T-helper 1 cell (primary cell): ENCODE results near the gene PAIP1.
"Not testable (repeated sequence)": the region's sequence is repeated elsewhere in the genome, so short reads cannot be mapped to it uniquely, and the experiment has no call there.

Experiments used
- DNase-seq, 5 donors: peaks; one replicate each; pipeline ENCODE4 v3.0.0-alpha.2; 2012 to 2020
- total RNA-seq, 4 donors: gene quantifications; one replicate each; lab custom pipeline; 2026; lab: John Stamatoyannopoulos, UW

Gene PAIP1, protein sequence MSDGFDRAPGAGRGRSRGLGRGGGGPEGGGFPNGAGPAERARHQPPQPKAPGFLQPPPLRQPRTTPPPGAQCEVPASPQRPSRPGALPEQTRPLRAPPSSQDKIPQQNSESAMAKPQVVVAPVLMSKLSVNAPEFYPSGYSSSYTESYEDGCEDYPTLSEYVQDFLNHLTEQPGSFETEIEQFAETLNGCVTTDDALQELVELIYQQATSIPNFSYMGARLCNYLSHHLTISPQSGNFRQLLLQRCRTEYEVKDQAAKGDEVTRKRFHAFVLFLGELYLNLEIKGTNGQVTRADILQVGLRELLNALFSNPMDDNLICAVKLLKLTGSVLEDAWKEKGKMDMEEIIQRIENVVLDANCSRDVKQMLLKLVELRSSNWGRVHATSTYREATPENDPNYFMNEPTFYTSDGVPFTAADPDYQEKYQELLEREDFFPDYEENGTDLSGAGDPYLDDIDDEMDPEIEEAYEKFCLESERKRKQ
- total RNA-seq = 31.6 to 37.2 (median 34.1) reads per million in 4 donors

- peak; percentile 67 to 88 (median 76) for DNase-seq
These were observed at the start of gene PAIP1 for GRCh38 chr5:43556857-43557542. Gene PAIP1 (minus strand): TSS chr5:43557077. CDS start chr5:43556846, 231 bp downstream.

DNA sequence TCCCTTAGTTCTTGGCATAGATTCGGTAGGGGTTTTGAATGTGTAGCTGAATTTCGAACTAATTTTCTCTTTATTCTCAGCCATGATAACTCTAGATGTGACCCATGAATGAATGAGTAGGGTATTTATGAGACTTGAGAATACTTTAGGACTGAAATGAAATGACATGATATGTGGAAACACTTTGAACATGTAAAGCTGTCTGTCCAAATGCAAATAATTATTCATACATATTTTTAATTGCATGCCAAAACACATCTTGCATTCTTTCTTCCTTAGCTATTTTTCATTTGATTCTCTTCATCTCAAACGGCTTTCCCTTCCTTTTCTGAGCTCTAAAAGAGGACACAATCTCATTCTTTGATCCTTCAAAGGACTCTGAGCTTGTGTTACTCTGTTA, 49.5 kb upstream of the PAIP1 start:
- DNase-seq = no peak

GRCh38 chr5:43604699-43605098, 47.8 kb upstream of the PAIP1 start:
- no peak for DNase-seq

DNA sequence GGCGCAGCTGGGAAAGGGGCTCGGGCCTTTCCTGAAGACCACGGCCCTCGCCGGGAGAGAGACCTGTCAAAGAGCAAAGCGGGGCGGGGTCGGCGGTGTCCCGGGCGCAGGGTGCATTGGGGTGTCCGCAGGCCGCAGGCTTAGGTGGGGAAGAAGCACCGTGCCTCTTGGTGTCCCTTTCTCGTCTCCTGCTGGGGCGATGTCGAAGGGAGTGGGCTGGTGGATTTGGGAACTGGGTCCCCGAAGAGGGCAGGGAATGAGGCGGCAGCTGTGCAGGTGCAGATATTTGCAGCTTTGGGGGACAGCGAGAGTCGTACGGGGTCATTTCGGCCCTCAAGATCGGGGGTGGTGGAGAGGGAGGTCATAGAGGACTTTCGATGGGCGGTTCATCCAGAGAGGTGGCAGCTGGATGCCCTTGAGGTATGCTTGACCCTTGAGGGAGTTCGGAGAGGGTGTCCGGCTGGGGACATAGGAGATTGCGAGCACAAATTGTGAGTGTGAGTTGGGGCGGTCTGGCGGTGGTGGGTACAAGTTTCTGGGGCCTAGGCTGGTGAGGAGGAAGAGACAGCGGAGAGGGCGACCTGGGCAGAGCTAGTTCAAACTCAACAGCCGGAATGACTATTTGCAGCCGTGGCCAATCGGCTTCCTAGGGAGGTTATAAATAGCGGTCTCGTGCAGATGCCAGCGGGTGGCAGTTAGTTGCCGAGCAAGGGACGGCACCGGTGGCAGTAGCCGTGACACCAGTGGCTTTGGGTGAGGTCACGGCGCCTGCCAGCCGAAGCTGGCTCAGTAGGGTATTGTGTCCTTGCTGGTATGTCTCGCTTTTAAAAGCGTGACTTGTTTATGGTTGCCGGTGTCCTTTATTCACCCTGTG, 46.7 kb upstream of the PAIP1 start:
- peak; percentile 41 to 89 (median 57) for DNase-seq

DNA sequence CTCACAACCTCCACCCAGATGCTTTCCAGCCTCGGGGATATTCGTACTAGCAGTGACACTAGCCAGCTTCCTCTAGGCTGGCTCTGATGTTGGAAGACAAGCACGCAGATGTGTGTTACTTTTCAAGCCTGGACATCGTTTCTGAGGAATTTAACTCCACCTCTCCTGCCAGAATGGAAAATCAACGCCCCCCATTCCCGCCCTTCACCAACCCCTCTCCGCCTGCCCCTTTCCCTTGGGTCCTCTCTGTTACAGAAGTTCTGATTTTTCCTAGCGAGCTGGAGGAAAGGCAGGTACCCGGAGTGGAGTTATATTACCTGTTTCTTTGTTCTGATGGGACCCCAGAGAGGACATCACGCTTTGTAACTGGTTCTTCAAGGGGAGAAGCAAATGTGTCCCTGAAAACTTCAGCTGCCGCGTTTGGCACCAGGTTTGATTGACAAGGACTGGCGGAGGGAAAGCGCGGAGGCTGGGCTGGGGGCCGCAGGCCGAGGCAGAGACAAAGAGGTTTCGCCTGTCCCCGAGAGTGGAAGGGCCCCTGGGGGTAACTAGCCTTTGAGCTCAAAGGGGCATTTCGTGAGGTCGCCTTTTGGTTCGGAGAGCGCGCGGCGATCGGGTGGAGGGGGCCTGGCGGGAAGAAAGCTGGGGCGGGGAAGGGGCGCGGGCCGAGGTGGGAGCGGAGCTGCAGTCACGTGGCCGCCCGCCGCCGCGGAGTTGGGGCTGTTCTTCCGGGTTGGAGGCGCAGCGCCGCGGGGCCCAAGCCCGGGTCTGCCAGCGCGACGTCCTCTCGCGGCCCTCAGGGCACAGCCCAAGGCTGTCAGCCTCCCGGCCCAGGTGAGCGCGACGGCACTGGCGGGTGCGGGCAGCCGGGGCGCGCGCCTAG, 45.8 kb upstream of the PAIP1 start, which contains the start of gene NNT:
Gene NNT (plus strand): TSS at position 720 of the 883 bp plus-strand sequence. CDS start 6,016 bp downstream, outside the sequence.
- DNase-seq = peak; percentile 66 to 80 (median 73)

DNA sequence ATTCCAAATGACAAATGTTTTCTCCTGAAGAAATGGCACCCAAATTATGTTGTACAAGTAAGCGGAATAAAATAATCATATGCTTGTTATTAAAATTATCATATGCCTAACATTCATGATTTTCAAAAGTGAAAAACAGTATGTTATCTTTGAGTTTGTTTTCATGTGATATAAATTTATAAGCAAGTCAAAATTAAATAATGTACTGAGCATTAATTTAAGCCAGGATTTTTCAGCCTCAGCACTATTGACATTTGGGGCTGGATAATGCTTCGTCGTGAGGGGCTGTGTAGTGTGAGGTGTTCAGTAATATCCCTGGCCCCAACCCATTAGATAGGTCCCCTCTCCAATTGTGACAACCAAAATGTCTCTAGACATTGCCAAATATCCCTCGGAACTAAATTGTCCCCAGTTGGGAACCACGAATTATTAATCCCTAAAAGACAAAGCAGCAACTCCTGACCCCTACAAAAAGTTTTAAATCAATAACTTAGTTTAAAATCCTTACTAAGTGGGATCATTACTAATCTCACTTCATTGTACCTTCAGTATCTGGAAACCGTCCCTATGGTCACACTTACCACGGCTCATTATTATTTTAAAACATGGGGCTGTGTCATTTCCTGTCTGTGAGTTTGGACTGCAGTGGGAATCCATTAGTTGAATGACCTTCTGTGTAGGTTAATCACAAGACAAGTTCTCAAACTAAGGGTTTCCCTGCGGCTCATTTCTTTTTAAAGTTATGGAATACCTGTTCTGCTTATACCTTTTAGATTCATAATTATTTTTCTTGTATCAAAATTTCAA, 44.8 kb upstream of the PAIP1 start:
- no peak for DNase-seq

GRCh38 chr5:43598927-43599326, 42.0 kb upstream of the PAIP1 start:
- not testable (repeated sequence) for DNase-seq

DNA sequence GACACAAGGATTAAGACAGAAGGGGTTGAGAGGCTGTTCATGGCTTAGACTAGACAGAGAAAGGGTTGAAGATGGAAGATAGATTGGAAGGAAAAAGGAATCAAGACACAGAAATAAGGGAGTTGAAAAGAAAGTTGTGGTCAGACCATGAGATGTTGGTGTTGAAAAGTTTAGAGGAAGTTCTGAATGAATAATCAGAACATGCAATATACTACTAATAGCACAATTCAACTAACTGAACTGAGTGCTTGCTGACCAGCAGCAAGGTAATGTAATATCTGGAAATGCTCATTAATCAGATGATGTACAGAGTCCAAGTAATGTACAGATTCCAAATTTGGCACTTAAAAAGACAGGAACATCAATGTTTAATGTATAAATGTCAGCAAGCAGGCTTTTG, 35.5 kb upstream of the PAIP1 start:
- no peak for DNase-seq

DNA sequence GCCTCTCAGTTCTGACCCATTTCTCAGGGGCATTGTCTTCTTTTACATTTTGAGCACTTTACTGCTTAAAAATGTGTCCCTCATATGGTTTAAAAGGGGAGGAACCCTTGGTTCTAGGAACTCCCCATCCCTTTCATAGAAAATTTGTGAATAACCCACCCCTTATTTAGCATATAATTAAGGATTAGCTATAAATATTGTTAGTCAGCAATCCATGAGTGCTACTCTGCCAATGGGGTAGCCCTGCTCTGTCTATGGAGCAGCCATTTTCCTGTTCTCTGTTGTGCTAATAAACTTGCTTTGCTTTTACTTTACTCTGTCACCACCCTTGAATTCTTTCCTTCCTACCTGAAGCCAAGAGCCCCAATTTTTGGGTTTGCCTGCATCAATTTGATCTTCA, 33.8 kb upstream of the PAIP1 start:
- no peak for DNase-seq

DNA sequence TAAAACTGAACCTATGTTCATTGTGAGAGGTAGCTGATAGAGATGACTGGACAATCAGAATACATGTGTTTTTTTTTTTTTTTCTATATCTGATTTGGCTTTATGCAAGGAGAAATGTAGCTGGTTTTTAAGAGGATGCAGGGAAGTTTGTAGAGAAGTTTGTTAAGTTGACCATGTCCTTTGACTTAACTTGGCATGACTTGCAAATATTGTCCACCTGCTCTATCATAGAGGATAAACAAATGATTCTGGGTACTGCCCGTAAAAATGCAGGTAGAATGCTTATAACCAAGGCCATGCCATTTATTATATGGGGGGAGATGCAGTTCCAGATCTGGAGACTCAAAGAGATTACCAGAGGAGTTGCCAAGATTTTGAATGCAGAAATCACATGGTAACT, 32.4 kb upstream of the PAIP1 start:
- DNase-seq = no peak

DNA sequence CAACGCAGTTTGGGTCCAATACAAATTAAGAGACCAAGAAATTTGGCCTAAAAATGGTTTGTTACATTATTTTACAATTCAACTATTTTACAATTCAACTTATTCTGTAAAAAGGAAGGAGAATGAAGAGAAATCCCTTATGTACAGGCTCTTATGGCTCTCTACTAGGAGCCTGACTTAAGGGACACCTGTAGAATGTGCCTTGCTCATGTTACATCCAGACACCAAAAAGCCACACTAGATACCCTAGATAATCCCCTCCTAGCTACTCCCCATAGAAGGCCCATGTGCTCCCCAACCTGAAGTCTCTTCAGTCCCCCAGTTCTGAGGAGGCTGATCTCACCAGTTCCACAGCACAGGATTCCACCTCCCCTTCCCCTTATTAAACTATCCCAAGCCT, 32.0 kb upstream of the PAIP1 start:
- DNase-seq = no peak

DNA sequence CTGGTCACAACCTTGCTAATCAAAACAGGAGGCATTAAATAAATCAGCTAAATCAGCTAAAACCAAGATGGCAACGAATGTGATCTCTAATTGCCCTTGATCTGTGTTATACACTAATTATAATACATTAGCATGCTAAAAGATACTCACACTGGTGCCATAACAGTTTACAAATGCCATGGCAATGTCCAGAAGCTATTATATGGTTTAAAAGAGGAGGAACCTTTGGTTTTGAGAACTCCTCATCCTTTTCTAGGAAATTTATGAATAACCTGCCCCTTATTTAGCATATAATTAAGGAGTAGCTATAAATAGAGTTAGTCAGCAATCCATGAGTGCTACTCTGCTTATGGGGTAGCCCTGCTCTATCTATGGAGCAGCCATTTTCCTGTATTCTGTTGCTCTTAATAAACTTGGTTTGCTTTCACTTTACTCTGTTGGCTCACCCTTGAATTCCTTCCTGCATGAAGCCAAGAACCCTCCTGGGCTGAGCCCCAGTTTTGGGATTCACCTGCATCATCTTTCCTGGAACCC, 27.4 kb upstream of the PAIP1 start:
- no peak for DNase-seq

GRCh38 chr5:43583724-43584123, 26.8 kb upstream of the PAIP1 start:
- DNase-seq = no peak

GRCh38 chr5:43582082-43583005, 25.5 kb upstream of the PAIP1 start:
- DNase-seq = no peak

DNA sequence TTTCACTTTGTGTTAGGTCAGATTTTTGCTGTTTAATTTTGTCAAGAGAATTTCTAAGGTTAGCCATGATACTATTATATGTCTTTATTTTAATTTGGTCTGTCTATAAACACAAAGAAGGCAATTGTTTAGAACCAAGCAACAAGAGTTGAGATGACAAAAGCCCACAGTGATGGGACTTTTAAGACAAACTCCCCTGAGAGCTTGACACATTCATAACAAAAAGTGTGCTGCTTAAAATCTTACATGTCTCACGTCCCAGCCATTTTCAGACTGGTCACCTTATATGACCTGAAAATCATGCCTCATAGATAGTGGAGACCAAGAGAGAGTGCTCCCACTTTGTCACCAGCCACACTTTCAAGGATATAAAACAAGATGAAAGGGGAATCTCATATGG, 24.5 kb upstream of the PAIP1 start:
- DNase-seq = no peak

- DNase-seq = not testable (repeated sequence)
These were observed 23.7 kb upstream of the PAIP1 start for GRCh38 chr5:43580402-43581210.

DNA sequence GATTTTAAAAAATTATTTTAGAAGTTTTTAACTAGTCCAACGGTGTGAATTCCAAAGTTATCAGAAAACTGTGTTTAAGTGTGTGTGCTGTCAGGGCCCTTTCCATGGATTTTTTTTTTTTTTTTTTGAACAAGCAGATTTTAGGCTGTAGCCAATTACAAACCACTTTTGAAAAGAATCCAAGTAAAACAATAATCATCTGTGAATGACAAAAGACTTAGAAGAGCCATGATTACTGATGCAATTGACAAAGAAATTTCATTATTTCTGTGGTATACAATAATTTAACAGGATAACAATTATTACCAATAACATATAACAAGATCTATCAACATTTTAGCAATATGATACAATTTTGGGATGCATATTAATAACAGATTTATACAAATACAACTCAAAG, 16.2 kb upstream of the PAIP1 start:
- no peak for DNase-seq

- no peak for DNase-seq
These were observed 15.5 kb upstream of the PAIP1 start for GRCh38 chr5:43572357-43572756.

GRCh38 chr5:43571237-43571636, 14.4 kb upstream of the PAIP1 start:
- no peak for DNase-seq
